RWPE2 (cell line): Measurements from ENCODE around the gene TET1.
A peak's percentile ranks its signal among the peaks of the same experiment; 100 is the strongest.

ENCODE experiments used
- ATAC-seq: fragments of 200-7000 bp; cut with Tn5 transposase; 3 replicates; pipeline ENCODE4 v1.9.1; 2021; ENCODE audit warnings: low read depth
- DNase-seq: peaks from one replicate; pipeline ENCODE4 v3.0.0-alpha.2; 2020; ENCODE audit warnings: low spot score
- H3K27ac ChIP-seq: fragments of 450-650 bp; 2 replicates; pipeline ENCODE4 v1.5.1; 2017; ENCODE audit warnings: mild to moderate bottlenecking; ENCODE audit not compliant: poor library complexity, severe bottlenecking
- H3K27me3 ChIP-seq: fragments of 250-450 bp; sonication (Bioruptor Pico); 2 replicates; pipeline ENCODE4 v1.5.1; 2021; ENCODE audit warnings: mild to moderate bottlenecking, moderate library complexity; ENCODE audit not compliant: insufficient read depth, poor library complexity, severe bottlenecking
- H3K36me3 ChIP-seq: fragments of 250-450 bp; sonication (Bioruptor Pico); 2 replicates; pipeline ENCODE4 v1.5.1; 2020; ENCODE audit warnings: low read depth, mild to moderate bottlenecking, moderate library complexity
- H3K4me1 ChIP-seq: fragments of 250-450 bp; sonication (Bioruptor Pico); 2 replicates; pipeline ENCODE4 v1.5.1; 2021; ENCODE audit warnings: mild to moderate bottlenecking, moderate library complexity; ENCODE audit not compliant: insufficient read depth, poor library complexity, severe bottlenecking
- H3K4me3 ChIP-seq: fragments of 250-450 bp; sonication (Bioruptor Pico); 2 replicates; pipeline ENCODE4 v1.5.1; 2021; ENCODE audit warnings: mild to moderate bottlenecking, moderate library complexity; ENCODE audit not compliant: severe bottlenecking
- H3K9me3 ChIP-seq: fragments of 250-450 bp; sonication (Bioruptor Pico); 2 replicates; pipeline ENCODE4 v1.5.1; 2021; ENCODE audit warnings: mild to moderate bottlenecking, moderate library complexity; ENCODE audit not compliant: severe bottlenecking
- CTCF ChIP-seq: fragments of 450-650 bp; IDR thresholded peaks from one replicate; pipeline ENCODE4 v1.5.1; 2017; ENCODE audit warnings: mild to moderate bottlenecking, moderate library complexity; ENCODE audit not compliant: poor library complexity, severe bottlenecking

The TET1 gene

DNA sequence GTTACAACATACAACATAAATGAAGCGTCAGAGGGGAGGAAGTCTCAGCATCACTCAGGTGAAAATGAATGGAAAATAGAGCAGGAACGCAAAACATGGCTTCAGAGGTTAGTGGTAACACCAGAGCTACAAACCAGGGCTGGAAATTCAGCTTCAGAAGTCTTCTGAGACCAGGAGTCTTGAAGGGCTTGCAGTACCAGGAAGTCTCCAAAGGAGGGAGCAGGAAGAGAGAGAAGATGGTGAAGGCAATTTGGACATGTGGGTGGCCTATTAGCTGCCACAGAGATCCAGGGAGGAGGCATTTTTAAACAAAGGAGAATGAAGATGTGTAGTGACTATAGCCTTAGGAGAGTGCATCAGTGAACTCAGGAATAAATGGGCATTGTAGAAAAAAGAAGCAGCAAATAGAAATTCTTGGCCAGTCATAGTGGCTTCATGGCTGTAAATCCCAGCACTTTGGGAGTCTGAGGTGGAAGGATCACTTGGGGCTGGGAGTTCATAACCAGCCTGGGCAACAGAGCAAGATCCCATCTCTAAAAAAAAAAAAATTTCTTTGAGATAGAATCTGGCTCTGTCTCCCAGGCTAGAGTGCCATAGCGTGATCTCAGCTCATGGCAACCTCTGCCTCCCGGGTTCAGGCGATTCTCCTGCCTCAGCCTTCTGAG lies 9.3 kb upstream of the TET1 start:
- no peaks in the 10 kb centered on the region for H3K27me3 ChIP-seq
- no peaks in the 10 kb centered on the region for H3K9me3 ChIP-seq
- no peak overlapping the region for H3K4me3 ChIP-seq
- DNase-seq = no peak
- TF ChIP-seq CTCF = peak; percentile 61
- peak; percentile 75 for ATAC-seq
- H3K27ac ChIP-seq = no peak overlapping the region
- no peaks in the 10 kb centered on the region for H3K4me1 ChIP-seq
- H3K36me3 ChIP-seq = no peaks in the 10 kb centered on the region

- TF ChIP-seq CTCF = no peak
- no peaks in the 10 kb centered on the region for H3K9me3 ChIP-seq
- H3K4me1 ChIP-seq = no peaks in the 10 kb centered on the region
- H3K4me3 ChIP-seq = no peak overlapping the region
- no peak overlapping the region for H3K27ac ChIP-seq
- ATAC-seq (no peak), DNase-seq (no peak)
- H3K27me3 ChIP-seq = no peaks in the 10 kb centered on the region
- H3K36me3 ChIP-seq = no peaks in the 10 kb centered on the region
Measured at GRCh38 chr10:68553138-68553537, 7.0 kb upstream of the TET1 start.

- Histone ChIP-seq H3K27ac (no peak overlapping the region), H3K4me1 (no peaks in the 10 kb centered on the region), H3K36me3 (no peaks in the 10 kb centered on the region), H3K9me3 (no peaks in the 10 kb centered on the region), H3K4me3 (no peak overlapping the region), H3K27me3 (no peaks in the 10 kb centered on the region)
- TF ChIP-seq CTCF = no peak
- DNase-seq = no peak
- no peak for ATAC-seq
Measured at GRCh38 chr10:68553599-68553998, 6.5 kb upstream of the TET1 start.

DNA sequence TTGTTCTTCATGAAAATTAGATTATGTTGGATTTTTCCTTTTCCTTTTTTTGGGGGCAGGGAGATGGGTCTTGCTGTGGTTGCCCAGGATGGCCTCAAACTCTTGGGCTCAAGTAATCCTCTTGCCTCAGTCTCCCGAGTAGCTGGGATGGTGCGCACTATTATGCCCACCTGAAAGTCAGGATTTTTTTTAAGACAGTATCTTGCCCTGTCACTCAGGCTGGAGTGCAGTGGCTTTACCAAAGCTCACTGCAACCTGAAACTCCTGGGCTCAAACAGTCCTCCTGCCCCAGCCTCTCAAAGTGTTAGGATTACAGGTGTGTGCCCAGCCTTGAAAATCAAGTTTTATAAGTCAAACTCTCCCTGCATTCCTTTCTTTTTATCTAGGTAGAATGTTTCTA lies 1.7 kb upstream of the TET1 start:
- Histone ChIP-seq H3K4me3 (no peak overlapping the region), H3K36me3 (no peaks in the 10 kb centered on the region), H3K27me3 (peaks cover 30% of the 10 kb centered on the region), H3K27ac (no peak overlapping the region), H3K4me1 (no peaks in the 10 kb centered on the region), H3K9me3 (no peaks in the 10 kb centered on the region)
- DNase-seq (no peak), ATAC-seq (no peak)
- no peak for TF ChIP-seq CTCF

GRCh38 chr10:68559251-68559650 lies 886 bp upstream of the TET1 start:
- H3K4me3 ChIP-seq = no peak overlapping the region
- TF ChIP-seq CTCF = no peak
- H3K4me1 ChIP-seq = no peaks in the 10 kb centered on the region
- peaks cover 30% of the 10 kb centered on the region for H3K27me3 ChIP-seq
- no peaks in the 10 kb centered on the region for H3K9me3 ChIP-seq
- no peaks in the 10 kb centered on the region for H3K36me3 ChIP-seq
- no peak overlapping the region for H3K27ac ChIP-seq
- no peak for DNase-seq
- ATAC-seq = no peak
